HEK293T (cell line): ENCODE results near the gene FNBP1L.

Experiments
- CTCF ChIA-PET: fragments of 350-600 bp; formaldehyde crosslinking; extraction: SDS; loops from one replicate; lab custom pipeline; 2021; ENCODE audit warnings: antibody characterized with exemption, inconsistent platforms; lab: Yijun Ruan, JAX
- POLR2A ChIA-PET: fragments of 350-600 bp; formaldehyde crosslinking; extraction: SDS; loops from one replicate; lab custom pipeline; 2020; ENCODE audit warnings: antibody characterized with exemption, inconsistent platforms; lab: Yijun Ruan, JAX
- DNase-seq: peaks from one replicate; pipeline ENCODE4 v3.0.0; 2012; ENCODE audit warnings: mixed read lengths; ENCODE audit errors: extremely low spot score
- ARNT ChIP-seq: fragments of 450-650 bp; IDR thresholded peaks from 2 replicates; pipeline ENCODE4 v1.6.1; 2017; ENCODE audit warnings: mild to moderate bottlenecking
- BHLHE40 ChIP-seq: fragments of 450-650 bp; IDR thresholded peaks from 2 replicates; pipeline ENCODE4 v1.6.1; 2016; ENCODE audit warnings: mild to moderate bottlenecking, moderate library complexity, borderline replicate concordance
- CTBP1 ChIP-seq: fragments of 450-650 bp; IDR thresholded peaks from 2 replicates; pipeline ENCODE4 v1.6.1; 2016; ENCODE audit warnings: borderline replicate concordance
- ELF4 ChIP-seq: fragments of 450-650 bp; IDR thresholded peaks from 2 replicates; pipeline ENCODE4 v1.6.1; 2017; ENCODE audit warnings: antibody characterized with exemption
- FOXA1 ChIP-seq: fragments of 450-650 bp; IDR thresholded peaks from 2 replicates; pipeline ENCODE4 v1.6.1; 2016; ENCODE audit warnings: mild to moderate bottlenecking
- FOXK2 ChIP-seq: fragments of 450-650 bp; IDR thresholded peaks from 2 replicates; pipeline ENCODE4 v1.6.1; 2016; ENCODE audit warnings: mild to moderate bottlenecking
- FOXM1 ChIP-seq: fragments of 450-650 bp; IDR thresholded peaks from 2 replicates; pipeline ENCODE4 v1.6.1; 2017; ENCODE audit warnings: mild to moderate bottlenecking, borderline replicate concordance
- HDGF ChIP-seq: fragments of 450-650 bp; IDR thresholded peaks from 2 replicates; pipeline ENCODE4 v1.6.1; 2017; ENCODE audit warnings: antibody characterized with exemption, borderline replicate concordance
- L3MBTL2 ChIP-seq: fragments of 450-650 bp; conservative IDR thresholded peaks from 2 replicates; pipeline ENCODE4 v1.6.1; 2016; ENCODE audit warnings: mild to moderate bottlenecking
- LEF1 ChIP-seq: fragments of 450-650 bp; IDR thresholded peaks from 2 replicates; pipeline ENCODE4 v1.6.1; 2017; ENCODE audit warnings: mild to moderate bottlenecking, borderline replicate concordance
- NFRKB ChIP-seq: fragments of 450-650 bp; IDR thresholded peaks from 2 replicates; pipeline ENCODE4 v1.6.1; 2016; ENCODE audit warnings: mild to moderate bottlenecking, moderate library complexity
- SP1 ChIP-seq: fragments of 450-650 bp; IDR thresholded peaks from 2 replicates; pipeline ENCODE4 v1.6.1; 2017
- SUZ12 ChIP-seq: fragments of 450-650 bp; IDR thresholded peaks from 2 replicates; pipeline ENCODE4 v1.6.1; 2016; ENCODE audit warnings: mild to moderate bottlenecking
- TARDBP ChIP-seq: fragments of 450-650 bp; IDR thresholded peaks from 2 replicates; pipeline ENCODE4 v1.6.1; 2016
- ZNF384 ChIP-seq: fragments of 450-650 bp; IDR thresholded peaks from 2 replicates; pipeline ENCODE4 v1.6.1; 2016
- TF ChIP-seq, protein P1 (sequence below): fragments of 450-650 bp; IDR thresholded peaks from 2 replicates; pipeline ENCODE4 v1.6.1; 2016

FNBP1L gene

DNA sequence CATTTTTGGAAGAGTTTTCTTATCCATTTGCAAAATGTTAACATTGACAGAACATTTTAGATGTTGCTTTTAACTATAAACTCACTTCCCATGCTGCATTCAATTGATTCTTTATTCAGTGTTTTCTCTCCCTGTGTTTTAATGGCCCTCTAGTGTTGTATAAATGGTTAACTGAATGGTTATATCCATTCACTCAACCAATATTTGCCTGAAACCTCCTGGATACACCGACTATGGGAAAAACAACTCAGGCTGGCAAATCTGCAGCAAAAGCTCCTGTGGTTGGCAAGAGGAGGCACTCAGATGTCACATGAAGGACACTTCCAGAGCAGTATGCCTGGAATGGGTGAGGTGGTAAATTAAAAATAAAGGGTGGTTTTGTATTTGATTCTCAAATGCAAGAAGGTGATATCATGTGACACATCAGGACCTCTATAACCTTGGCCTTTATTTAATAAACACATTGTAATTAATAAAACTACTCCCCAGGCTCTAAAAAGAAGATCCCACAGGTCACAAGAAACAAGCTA, 126.1 kb downstream of the FNBP1L start:
- ChIA-PET POLR2A (no interaction called here), CTCF (no interaction called here)
- TF ChIP-seq SP1 (no peak), FOXA1 (no peak), ELF4 (no peak), SUZ12 (no peak), FOXK2 (no peak), BHLHE40 (no peak), HDGF (no peak), ZNF384 (no peak), NFRKB (no peak), L3MBTL2 (no peak), ARNT (no peak), CTBP1 (no peak)
- TF ChIP-seq, protein P1, sequence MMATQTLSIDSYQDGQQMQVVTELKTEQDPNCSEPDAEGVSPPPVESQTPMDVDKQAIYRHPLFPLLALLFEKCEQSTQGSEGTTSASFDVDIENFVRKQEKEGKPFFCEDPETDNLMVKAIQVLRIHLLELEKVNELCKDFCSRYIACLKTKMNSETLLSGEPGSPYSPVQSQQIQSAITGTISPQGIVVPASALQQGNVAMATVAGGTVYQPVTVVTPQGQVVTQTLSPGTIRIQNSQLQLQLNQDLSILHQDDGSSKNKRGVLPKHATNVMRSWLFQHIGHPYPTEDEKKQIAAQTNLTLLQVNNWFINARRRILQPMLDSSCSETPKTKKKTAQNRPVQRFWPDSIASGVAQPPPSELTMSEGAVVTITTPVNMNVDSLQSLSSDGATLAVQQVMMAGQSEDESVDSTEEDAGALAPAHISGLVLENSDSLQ, result no peak
- DNase-seq, result no peak

- TF ChIP-seq BHLHE40 (no peak), L3MBTL2 (no peak), ARNT (no peak), ELF4 (no peak), TARDBP (no peak), CTBP1 (no peak), FOXK2 (no peak), SP1 (no peak), HDGF (no peak), FOXM1 (no peak), FOXA1 (no peak), NFRKB (no peak), SUZ12 (no peak), ZNF384 (no peak), LEF1 (no peak)
- TF ChIP-seq, protein P1, result no peak
- POLR2A ChIA-PET, result no interaction called here
- CTCF ChIA-PET, result no interaction called here
- no peak for DNase-seq
Measured at GRCh38 chr1:93574511-93574910, 126.6 kb downstream of the FNBP1L start.

GRCh38 chr1:93574991-93575390, 127.1 kb downstream of the FNBP1L start:
- ChIA-PET POLR2A (no interaction called here), CTCF (no interaction called here)
- DNase-seq, result no peak
- TF ChIP-seq SP1, result no peak
- no peak for TF ChIP-seq FOXK2
- no peak for TF ChIP-seq SUZ12
- no peak for TF ChIP-seq NFRKB
- TF ChIP-seq CTBP1, result no peak
- TF ChIP-seq, protein P1, result no peak
- TF ChIP-seq ZNF384, result no peak
- TF ChIP-seq BHLHE40, result no peak
- no peak for TF ChIP-seq TARDBP
- no peak for TF ChIP-seq FOXA1
- TF ChIP-seq LEF1, result no peak
- no peak for TF ChIP-seq FOXM1
- no peak for TF ChIP-seq ELF4

GRCh38 chr1:93575621-93576284, 127.8 kb downstream of the FNBP1L start:
- no peak for DNase-seq
- TF ChIP-seq L3MBTL2 (no peak), LEF1 (no peak), SP1 (no peak), HDGF (no peak)
- ChIA-PET CTCF (no interaction called here), POLR2A (no interaction called here)

GRCh38 chr1:93576346-93576745, 128.4 kb downstream of the FNBP1L start:
- TF ChIP-seq FOXM1 (no peak), FOXK2 (no peak), FOXA1 (no peak), CTBP1 (no peak), NFRKB (no peak), ZNF384 (no peak), TARDBP (no peak), LEF1 (no peak), SUZ12 (no peak)
- TF ChIP-seq, protein P1, result no peak
- ChIA-PET POLR2A (no interaction called here), CTCF (no interaction called here)
- no peak for DNase-seq
